ENCODE measurements around the gene UFSP1.

The UFSP1 gene

DNA sequence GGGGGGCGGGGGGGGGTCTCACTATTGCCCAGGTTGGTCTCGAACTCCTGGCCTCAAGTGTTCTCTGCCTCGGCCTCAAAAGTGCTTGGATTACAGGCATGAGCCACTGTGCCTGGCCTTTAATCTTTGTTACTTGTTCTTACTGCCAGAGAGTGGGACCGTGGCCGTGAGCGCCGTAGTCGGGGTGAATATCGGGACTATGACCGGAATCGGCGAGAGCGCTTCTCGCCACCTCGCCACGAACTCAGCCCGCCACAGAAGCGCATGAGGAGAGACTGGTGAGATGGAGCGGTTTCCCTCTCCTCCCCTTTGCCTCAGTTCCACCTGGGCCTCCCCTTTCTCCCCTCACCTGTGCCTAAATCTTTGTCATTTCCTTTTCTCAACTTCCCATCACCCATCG lies 8.4 kb downstream of the UFSP1 start:
- TF ChIP-seq, protein P1, sequence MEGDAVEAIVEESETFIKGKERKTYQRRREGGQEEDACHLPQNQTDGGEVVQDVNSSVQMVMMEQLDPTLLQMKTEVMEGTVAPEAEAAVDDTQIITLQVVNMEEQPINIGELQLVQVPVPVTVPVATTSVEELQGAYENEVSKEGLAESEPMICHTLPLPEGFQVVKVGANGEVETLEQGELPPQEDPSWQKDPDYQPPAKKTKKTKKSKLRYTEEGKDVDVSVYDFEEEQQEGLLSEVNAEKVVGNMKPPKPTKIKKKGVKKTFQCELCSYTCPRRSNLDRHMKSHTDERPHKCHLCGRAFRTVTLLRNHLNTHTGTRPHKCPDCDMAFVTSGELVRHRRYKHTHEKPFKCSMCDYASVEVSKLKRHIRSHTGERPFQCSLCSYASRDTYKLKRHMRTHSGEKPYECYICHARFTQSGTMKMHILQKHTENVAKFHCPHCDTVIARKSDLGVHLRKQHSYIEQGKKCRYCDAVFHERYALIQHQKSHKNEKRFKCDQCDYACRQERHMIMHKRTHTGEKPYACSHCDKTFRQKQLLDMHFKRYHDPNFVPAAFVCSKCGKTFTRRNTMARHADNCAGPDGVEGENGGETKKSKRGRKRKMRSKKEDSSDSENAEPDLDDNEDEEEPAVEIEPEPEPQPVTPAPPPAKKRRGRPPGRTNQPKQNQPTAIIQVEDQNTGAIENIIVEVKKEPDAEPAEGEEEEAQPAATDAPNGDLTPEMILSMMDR (conservative IDR thresholded peaks at IDR 0.05): no peak
- no peak for TF ChIP-seq ZFX (IDR thresholded peaks at IDR 0.05)
- no peak overlapping the region for H3K27ac ChIP-seq

DNA sequence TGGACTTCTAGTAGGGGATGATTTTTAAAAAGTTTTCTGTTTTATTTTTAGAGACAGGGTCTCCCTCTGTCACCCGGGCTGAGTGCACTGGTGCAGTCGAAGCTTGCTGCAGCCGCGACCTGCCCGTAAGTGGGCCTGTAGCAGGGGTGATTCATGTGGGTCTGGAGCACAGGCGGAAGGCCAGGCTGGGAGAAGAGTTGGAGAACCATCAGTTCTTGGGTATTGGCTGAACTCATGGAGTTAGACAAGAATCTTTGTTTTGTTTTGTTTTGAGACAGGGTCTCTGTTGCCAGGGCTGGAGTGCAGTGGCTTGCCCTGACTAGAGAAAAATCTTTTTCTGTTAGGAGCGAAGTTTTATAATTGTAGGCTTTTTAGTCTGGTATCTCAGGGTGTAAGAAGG lies 8.9 kb downstream of the UFSP1 start:
- TF ChIP-seq ZFX (IDR thresholded peaks at IDR 0.05): no peak
- TF ChIP-seq, protein P1 (conservative IDR thresholded peaks at IDR 0.05): no peak
- no peak overlapping the region for H3K27ac ChIP-seq

DNA sequence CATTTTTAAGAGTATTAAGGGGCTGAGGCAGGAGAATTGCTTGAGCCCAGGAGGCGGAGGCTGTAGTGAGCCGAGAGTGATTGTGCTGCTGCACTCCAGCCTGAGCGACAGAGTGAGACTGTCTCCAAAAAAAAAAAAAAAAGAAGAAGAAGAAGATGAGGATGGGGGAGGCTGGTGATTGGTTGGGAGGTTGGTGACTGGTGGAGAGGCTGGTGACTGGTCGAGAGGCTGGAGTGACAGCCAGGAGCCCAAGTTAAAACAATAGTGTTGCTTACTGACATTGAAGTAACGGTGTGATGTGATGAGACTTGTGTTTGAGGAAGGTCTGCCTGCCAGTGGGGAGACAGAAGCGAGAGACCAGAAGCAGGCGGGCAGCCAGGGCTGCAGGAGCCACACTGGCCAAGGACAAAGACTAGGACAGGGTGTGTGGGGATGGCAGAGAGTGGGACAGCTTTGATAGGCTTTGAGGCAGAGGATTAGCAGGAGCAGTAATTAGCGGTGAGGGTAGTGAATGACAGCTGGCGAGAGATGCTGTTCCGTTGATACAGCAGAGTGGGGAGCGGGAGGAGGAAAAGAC lies 9.7 kb downstream of the UFSP1 start:
- TF ChIP-seq, protein P1 (conservative IDR thresholded peaks at IDR 0.05): no peak
- no peak for TF ChIP-seq ZFX (IDR thresholded peaks at IDR 0.05)
- no peak overlapping the region for H3K27ac ChIP-seq

DNA sequence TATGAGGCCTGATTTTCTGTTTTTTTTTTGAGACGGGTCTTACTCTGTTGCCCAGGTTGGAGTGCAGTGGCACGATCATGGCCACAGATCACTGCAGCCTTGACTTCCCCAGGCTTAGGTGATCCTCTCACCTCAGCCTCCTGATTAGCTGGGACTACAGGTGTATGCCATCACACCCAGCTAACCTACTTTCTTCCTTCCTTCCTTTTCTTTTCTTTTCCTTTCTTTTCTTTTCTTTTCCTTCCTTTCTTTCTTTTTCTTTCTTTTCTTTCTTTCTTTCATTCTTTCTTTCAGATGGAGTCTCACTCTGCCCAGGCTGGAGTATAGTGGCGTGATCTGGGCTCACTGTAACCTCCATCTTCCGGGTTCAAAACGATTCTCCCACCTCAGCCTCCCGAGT lies 10.8 kb downstream of the UFSP1 start:
- H3K27ac ChIP-seq: no peak overlapping the region
- TF ChIP-seq, protein P1 (conservative IDR thresholded peaks at IDR 0.05): no peak
- TF ChIP-seq ZFX (IDR thresholded peaks at IDR 0.05): no peak

DNA sequence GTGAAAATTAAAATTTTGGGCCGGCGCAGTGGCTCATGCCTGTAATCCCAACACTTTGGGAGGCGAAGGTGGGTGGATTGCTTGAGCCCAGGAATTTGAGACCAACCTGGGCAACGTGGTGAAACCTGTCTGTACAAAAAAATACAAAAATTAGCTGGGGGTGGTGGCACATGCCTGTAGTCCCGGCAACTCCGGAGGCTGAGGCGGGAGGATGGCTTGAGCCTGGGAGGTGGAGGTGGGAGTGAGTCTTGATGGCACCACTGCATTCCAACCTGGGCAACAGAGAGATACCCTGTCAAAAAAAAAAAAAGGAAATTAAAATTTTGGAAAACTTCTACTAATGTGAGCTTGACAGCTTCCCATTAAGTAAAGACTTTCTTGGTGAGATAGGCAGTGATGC lies 11.5 kb downstream of the UFSP1 start:
- H3K27ac ChIP-seq: no peak overlapping the region
- TF ChIP-seq ZFX (IDR thresholded peaks at IDR 0.05): no peak
- TF ChIP-seq, protein P1 (conservative IDR thresholded peaks at IDR 0.05): no peak

DNA sequence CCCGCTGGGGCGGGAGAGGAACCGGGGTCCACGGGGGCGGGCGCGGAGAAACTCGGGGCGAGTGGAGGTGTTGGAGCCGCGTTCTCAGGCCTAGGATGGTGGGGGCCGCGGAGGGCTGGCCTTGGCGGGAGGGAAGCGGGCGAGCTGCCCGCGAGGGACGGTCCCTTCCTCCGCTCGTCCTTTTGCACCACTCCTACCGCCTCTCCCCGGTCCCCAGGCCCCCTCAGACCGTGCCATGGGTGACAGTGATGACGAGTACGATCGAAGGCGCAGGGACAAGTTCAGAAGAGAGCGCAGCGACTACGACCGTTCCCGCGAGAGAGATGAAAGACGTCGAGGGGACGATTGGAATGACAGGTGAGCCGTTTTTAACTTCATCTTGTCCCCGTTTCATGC lies 14.2 kb downstream of the UFSP1 start:
- TF ChIP-seq ZFX (IDR thresholded peaks at IDR 0.05): no peak
- TF ChIP-seq, protein P1 (conservative IDR thresholded peaks at IDR 0.05): no peak
- peak overlapping the region; percentile 97 for H3K27ac ChIP-seq

DNA sequence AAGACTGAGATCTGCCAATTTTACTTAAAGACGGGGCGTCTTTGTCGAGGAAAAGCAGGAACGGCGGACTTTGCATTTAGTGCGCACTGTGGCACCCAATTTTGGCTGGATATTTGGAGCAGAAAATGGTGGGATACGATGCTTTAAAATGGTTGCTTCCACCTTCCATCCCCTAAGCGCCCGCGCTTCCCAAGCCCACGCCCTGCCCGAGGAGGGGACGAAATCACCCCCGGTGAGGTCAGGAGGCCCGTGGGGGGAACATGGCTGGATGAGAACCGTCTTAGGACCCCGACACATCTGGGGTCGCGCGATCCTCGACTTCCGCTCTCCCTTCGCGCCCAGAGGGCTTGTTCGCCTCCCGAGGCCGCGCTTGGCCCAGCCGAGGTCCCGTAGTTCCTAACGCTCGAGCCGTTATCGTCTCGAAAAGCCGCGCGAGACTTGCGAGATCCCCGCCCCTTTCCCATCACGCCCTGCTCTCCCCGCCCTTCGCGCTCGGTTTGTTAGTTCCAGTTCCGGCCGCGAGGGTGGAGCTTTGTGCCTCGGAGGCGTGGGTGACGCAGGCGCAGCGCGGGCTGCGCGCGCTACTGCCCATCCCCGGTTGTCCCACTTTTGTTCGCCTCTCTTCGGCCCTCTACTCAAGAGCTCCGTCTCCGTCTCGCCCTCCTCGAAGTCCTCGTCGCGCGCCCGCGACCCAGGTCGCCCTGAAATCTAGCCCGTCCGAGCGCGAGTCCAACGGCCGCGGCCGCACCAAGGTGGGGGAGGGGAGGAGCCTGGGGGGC lies 14.7 kb downstream of the UFSP1 start, which contains the start of gene SRRT:
SRRT (plus strand) TSS at position 527 of the 779 bp plus-strand sequence. CDS start 488 bp downstream, outside the sequence.
- TF ChIP-seq ZFX (IDR thresholded peaks at IDR 0.05): peak; percentile 82; the same call in 1 of the 2 replicates
- TF ChIP-seq, protein P1 (conservative IDR thresholded peaks at IDR 0.05): no peak
- peak within 1 kb of the TSS; percentile 97 for H3K27ac ChIP-seq

All from C4-2B (cell line).